SH-SY5Y (cell line): ENCODE measurements around the gene NFKB1.

ENCODE experiments used
- GATA2 ChIP-seq: IDR thresholded peaks from 2 replicates; pipeline ENCODE4 v1.6.1; 2011; ENCODE audit warnings: mild to moderate bottlenecking, low read depth, low read length
- GATA3 ChIP-seq: IDR thresholded peaks from 2 replicates; pipeline ENCODE4 v1.6.1; 2011; ENCODE audit warnings: low read depth, mild to moderate bottlenecking, low read length, moderate library complexity

DNA sequence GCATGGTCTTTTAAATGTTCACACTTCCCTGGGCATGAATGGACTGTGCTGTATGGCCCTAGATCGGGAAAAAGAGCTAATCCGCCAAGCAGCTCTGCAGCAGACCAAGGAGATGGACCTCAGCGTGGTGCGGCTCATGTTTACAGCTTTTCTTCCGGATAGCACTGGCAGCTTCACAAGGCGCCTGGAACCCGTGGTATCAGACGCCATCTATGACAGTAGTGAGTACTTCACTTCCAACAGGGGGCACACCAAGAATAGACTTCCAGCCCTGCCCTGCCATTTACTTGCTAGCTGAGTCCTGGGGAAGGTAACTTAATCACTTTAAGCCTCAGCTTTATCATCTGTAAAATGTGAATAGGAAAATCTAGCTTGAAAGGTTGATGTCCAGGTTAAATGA is 77.7 kb downstream of the NFKB1 start:
- no peak for TF ChIP-seq GATA2
- no peak for TF ChIP-seq GATA3
